Erythroblast (primary cell): ENCODE data around the gene CSNK1A1.

Source experiments
- GATA1 ChIP-seq: IDR thresholded peaks from 2 replicates; pipeline ENCODE4 v1.6.1; 2011; ENCODE audit warnings: low read depth, mild to moderate bottlenecking, control low read depth, low read length, moderate library complexity
- POLR2A ChIP-seq: IDR thresholded peaks from 2 replicates; pipeline ENCODE4 v1.6.1; 2011; ENCODE audit warnings: mild to moderate bottlenecking, low read length

GRCh38 chr5:149541893-149542292 lies 9.3 kb downstream of the CSNK1A1 start:
- no peak for TF ChIP-seq POLR2A
- no peak for TF ChIP-seq GATA1
